ENCODE measurements around the gene UNC13B.

Gene UNC13B

GRCh38 chr9:35452481-35452880 lies 290.7 kb downstream of the UNC13B start:
- no peak for ATAC-seq

GRCh38 chr9:35453786-35454185 lies 292.0 kb downstream of the UNC13B start:
- ATAC-seq: no peak
